Heart left ventricle (tissue), 16 donors: ENCODE results near the gene MAP3K10. TPM values are rescaled to one million over a fixed set of nuclear protein-coding genes. Genes with fewer than 3 reads are reported as not detected.
"Not testable (repeated sequence)": the region's sequence is repeated elsewhere in the genome, so short reads cannot be mapped to it uniquely, and the experiment has no call there.

ENCODE experiments used
- ATAC-seq, 4 donors: fragments of 200-7000 bp; cut with Tn5 transposase; one replicate each; pipeline ENCODE4 v1.9.1; 2020 to 2022; ENCODE audit warnings: moderate library complexity in 4 of 4, mild to moderate bottlenecking in 3 of 4, moderate number of reproducible peaks in 1 of 4
- DNase-seq, 5 donors: peaks; one replicate each; pipeline ENCODE4 v3.0.0-alpha.2; 2020
- H3K27ac ChIP-seq, 12 donors: fragments of 200-600 bp; sonication (generic) in 4 of 12; one replicate each; pipeline versions ENCODE4 v1.5.0 to v1.8.0; 2016 to 2022; ENCODE audit warnings: mild to moderate bottlenecking in 2 of 12
- H3K27me3 ChIP-seq, 9 donors: fragments of 200-600 bp; sonication (generic) in 2 of 9; one replicate each; pipeline versions ENCODE4 v1.5.1 to v1.8.0; 2016 to 2022; ENCODE audit warnings: mild to moderate bottlenecking in 3 of 9
- H3K36me3 ChIP-seq, 9 donors: fragments of 200-600 bp; sonication (generic) in 2 of 9; one replicate each; pipeline versions ENCODE4 v1.5.0 to v1.8.0; 2018 to 2022; ENCODE audit warnings: mild to moderate bottlenecking in 2 of 9
- H3K4me1 ChIP-seq, 12 donors: fragments of 200-600 bp; sonication (generic) in 4 of 12; one replicate each; pipeline versions ENCODE4 v1.5.0 to v1.8.0; 2016 to 2022; ENCODE audit warnings: mild to moderate bottlenecking in 3 of 12
- H3K4me3 ChIP-seq, 12 donors: fragments of 200-600 bp; sonication (generic) in 4 of 12; one replicate each; pipeline versions ENCODE4 v1.5.0 to v1.8.0; 2017 to 2022; ENCODE audit warnings: mild to moderate bottlenecking in 9 of 12, moderate library complexity in 4 of 12
- H3K9me3 ChIP-seq, 12 donors: fragments of 200-600 bp; sonication (generic) in 4 of 12; one replicate each; pipeline versions ENCODE4 v1.5.0 to v1.8.0; 2016 to 2022; ENCODE audit warnings: mild to moderate bottlenecking in 1 of 12
- CTCF ChIP-seq, 12 donors: fragments of 200-600 bp; sonication (generic) in 4 of 12; IDR thresholded peaks; one replicate each; pipeline versions ENCODE4 v1.5.0 to v1.8.0; 2018 to 2022; ENCODE audit warnings: antibody characterized with exemption in 12 of 12, mild to moderate bottlenecking in 5 of 12
- POLR2A ChIP-seq, 2 donors: fragments of 450-650 bp; IDR thresholded peaks; one replicate each; pipeline ENCODE4 v1.6.1; 2017; ENCODE audit warnings: antibody characterized with exemption in 2 of 2, mild to moderate bottlenecking in 2 of 2, moderate library complexity in 2 of 2
- WGBS, 4 donors: extraction: QIAGEN DNeasy Blood & Tissue Kit in 2 of 4; methylation state at CpG; one replicate each; pipeline versions ENCODE4 v1.1.5 to v1.1.7; 2013 to 2018; 5-methylcytosine and 5-hydroxymethylcytosine counted together
- intact Hi-C, 10 donors: fragments of 100-400 bp; cut with DNase I; formaldehyde crosslinking; loops; one replicate each; pipeline versions ENCODE4 v1.11.1 to v1.14.2; 2022
- polyA plus RNA-seq, 2 donors: library from polyadenylated mRNA; stranded (reverse); fragments of 200-250 nt; gene quantifications; one replicate each; pipeline ENCODE4 v1.2.3, GENCODE V29; 2013
- total RNA-seq, 9 donors: library from RNA; depleted of rRNA in 2 of 9; stranded (reverse); fragments of >200 nt in 2 of 9; fragmentation: NEBNext Ultra II Directional in 3 of 9; extraction: Animal tissue kit (Norgen Biotek cat#: 25700) in 3 of 9; gene quantifications; one replicate each; pipeline versions ENCODE4 v1.1.0 to v1.2.4, GENCODE V29; 2016 to 2023
- donor health status: ischemic (EF 13 %, LVEDD 7.1; RV severe dilation, severe dysfunction).
- donor health status: healthy with polysubstance abuse.
- donor health status: DM: no; HTN: yes; CAD: no.
- donor health status: DM: no; HTN: no; CAD: no.
- donor health status: ischemic (EF 25% LVEDD 6.9; RV normal size, moderate dysfunction).
- donor health status: ischemic (EF 25% LVEDD 5.7; RV mildly dilated, moderate dysfunction).
- donor health status: healthy.
- donor health status: DM: yes; HTN: yes; CAD: no.
- donor health status: ischemic (EF 35%, LVEDD 5.7; RV mildly dilated, moderate dysfunction).
- donor health status: nonischemic (EF 11% LVEDD 7.7; RV severe dilation, severe dysfunction).
- donor health status: DM: yes; HTN: yes; CAD: no.
- donor health status: PGD.
- donor health status: ischemic (EF 29% LVEDD 5.4; RV normal size, mild dysfunction).
- donor health status: nonischemic (EF 23%, LVEDD 6.1; RV moderate dilation, normal function).

MAP3K10 gene
- total and polyA plus RNA-seq, 11 donors = 13.7 to 32.8 (median 16.2) TPM

GRCh38 chr19:40217027-40217810, 26.0 kb downstream of the MAP3K10 start:
- WGBS, 4 donors = 8 to 14% (median 10%) methylated on average over 27 to 54 of the region's 54 CpGs
- H3K36me3 ChIP-seq = peaks cover 0 to 5% (median 0%) of the 10 kb centered on the region in 9 donors
- no peak for DNase-seq
- intact Hi-C loops = no loop called here
- peak in 5 of 12 donors; percentile 7 to 31 (median 27) for TF ChIP-seq CTCF (IDR thresholded peaks at IDR 0.05)
- no peak for TF ChIP-seq POLR2A (IDR thresholded peaks at IDR 0.05)
- no peak overlapping the region for H3K4me3 ChIP-seq
- H3K4me1 ChIP-seq = peaks cover 0 to 13% (median 0%) of the 10 kb centered on the region in 12 donors
- no peak for ATAC-seq
- H3K27me3 ChIP-seq = peaks cover 22 to 47% (median 33%) of the 10 kb centered on the region in 9 donors
- no peaks in the 10 kb centered on the region for H3K9me3 ChIP-seq
- H3K27ac ChIP-seq = no peak overlapping the region

- peaks cover 22 to 53% (median 39%) of the 10 kb centered on the region in 9 donors for H3K27me3 ChIP-seq
- 3 to 6% (median 4%) methylated on average over 25 to 75 of the region's 75 CpGs for WGBS, 4 donors
- intact Hi-C loops = no loop called here
Measured at GRCh38 chr19:40217934-40218890, 27.0 kb downstream of the MAP3K10 start, which contains the start of gene TTC9B. Gene TTC9B (minus strand): TSS chr19:40218384. CDS start chr19:40218381, 3 bp downstream.

GRCh38 chr19:40219029-40219428, 27.8 kb downstream of the MAP3K10 start:
- ATAC-seq, H3K27ac ChIP-seq, DNase-seq, H3K4me3 ChIP-seq, intact Hi-C loops, H3K36me3 ChIP-seq, H3K9me3 ChIP-seq: not testable (repeated sequence)
- H3K27me3 ChIP-seq = peaks cover 22 to 62% (median 47%) of the 10 kb centered on the region in 9 donors
- H3K4me1 ChIP-seq = peaks cover 0 to 23% (median 0%) of the 10 kb centered on the region in 12 donors
- WGBS, 4 donors = 74 to 85% (median 84%) methylated on average over 4 of the region's 4 CpGs

More at GRCh38 chr19:40217934-40218890, 27.0 kb downstream of the MAP3K10 start, which contains the start of gene TTC9B:
- H3K36me3 ChIP-seq = no peaks in the 10 kb centered on the region
- peaks cover 0 to 16% (median 0%) of the 10 kb centered on the region in 12 donors for H3K4me1 ChIP-seq
- ATAC-seq (peak in 2 of 4 donors; percentile 24 to 28), DNase-seq (peak in 1 of 5 donors; percentile 64)
- H3K4me3 ChIP-seq = no peak within 1 kb of the TSS
- H3K9me3 ChIP-seq = no peaks in the 10 kb centered on the region
- no peak for TF ChIP-seq CTCF (IDR thresholded peaks at IDR 0.05)
- TF ChIP-seq POLR2A (IDR thresholded peaks at IDR 0.05) = no peak
- no peak within 1 kb of the TSS for H3K27ac ChIP-seq

GRCh38 chr19:40219721-40220276, 28.6 kb downstream of the MAP3K10 start:
- Histone ChIP-seq H3K4me1 (peaks cover 0 to 23% (median 0%) of the 10 kb centered on the region in 12 donors), H3K4me3 (no peak overlapping the region), H3K27ac (no peak overlapping the region), H3K9me3 (no peaks in the 10 kb centered on the region), H3K36me3 (no peaks in the 10 kb centered on the region), H3K27me3 (peaks cover 25 to 69% (median 53%) of the 10 kb centered on the region in 9 donors)
- no peak for DNase-seq
- ATAC-seq = peak in 1 of 4 donors; percentile 15
- intact Hi-C loops = loop anchor here in 5 of 10 donors (2.0 to 10.0 kb wide), 4 partner anchors 77 to 427 kb away; no protein-coding TSS in a partner anchor
- TF ChIP-seq POLR2A (IDR thresholded peaks at IDR 0.05) = no peak
- no peak for TF ChIP-seq CTCF (IDR thresholded peaks at IDR 0.05)
- 19 to 37% (median 25%) methylated on average over 8 of the region's 8 CpGs for whole genome bisulfite sequencing, 4 donors
